SU-DHL-6 (cell line): ENCODE data around the gene NDUFS1.

Experiments used
- CTCF ChIP-seq: fragments of 200-600 bp; sonication (generic); IDR thresholded peaks from one replicate; pipeline ENCODE4 v1.5.1; 2017; ENCODE audit warnings: antibody characterized with exemption, mild to moderate bottlenecking, low read length, moderate library complexity; ENCODE audit not compliant: insufficient read depth, poor library complexity, severe bottlenecking
- EZH2phosphoT487 ChIP-seq: fragments of 200-600 bp; sonication (generic), shearing (Covaris generic); conservative IDR thresholded peaks from 2 replicates; pipeline ENCODE4 v1.6.1; 2018; ENCODE audit warnings: mild to moderate bottlenecking, antibody characterized with exemption, low read length, moderate library complexity, mixed read lengths

- TF ChIP-seq CTCF (no peak), EZH2phosphoT487 (no peak)
Observed at GRCh38 chr2:206096876-206097275, 62.4 kb downstream of the NDUFS1 start.
